ENCODE data around the gene IPO11. TPM values are rescaled to one million over a fixed set of nuclear protein-coding genes. Genes with fewer than 3 reads are reported as not detected.

IPO11 gene
- total RNA-seq, 1 donor from 2014 or later: 11.8 TPM

DNA sequence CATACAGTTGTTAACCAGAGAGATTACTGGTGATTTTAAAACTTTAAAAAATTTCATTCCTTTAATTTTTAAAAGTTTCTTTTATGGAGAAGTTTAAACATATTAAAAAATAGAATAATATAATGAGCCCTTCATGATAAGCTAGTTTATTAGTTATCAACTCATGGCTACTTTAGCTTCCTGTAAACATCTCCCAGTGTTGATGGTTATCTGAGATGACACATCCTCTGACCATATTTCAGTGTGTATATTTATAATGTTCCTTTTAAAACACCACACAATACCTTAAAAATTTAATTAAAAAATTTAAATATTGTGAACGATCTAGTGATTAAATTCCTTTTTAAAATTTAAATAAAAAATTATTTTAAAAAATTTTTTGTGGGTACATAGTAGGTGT lies 74.1 kb downstream of the IPO11 start:
- Histone ChIP-seq H3K27ac (no peak overlapping the region), H3K4me3 (no peak overlapping the region), H3K9me3 (no peaks in the 10 kb centered on the region), H3K27me3 (no peaks in the 10 kb centered on the region), H3K36me3 (peaks cover 16 to 32% of the 10 kb centered on the region in 2 donors), H3K4me1 (no peaks in the 10 kb centered on the region)
- DNase-seq (ENCODE audit: low spot score in 2 of 2): no peak
- TF ChIP-seq, protein P1, sequence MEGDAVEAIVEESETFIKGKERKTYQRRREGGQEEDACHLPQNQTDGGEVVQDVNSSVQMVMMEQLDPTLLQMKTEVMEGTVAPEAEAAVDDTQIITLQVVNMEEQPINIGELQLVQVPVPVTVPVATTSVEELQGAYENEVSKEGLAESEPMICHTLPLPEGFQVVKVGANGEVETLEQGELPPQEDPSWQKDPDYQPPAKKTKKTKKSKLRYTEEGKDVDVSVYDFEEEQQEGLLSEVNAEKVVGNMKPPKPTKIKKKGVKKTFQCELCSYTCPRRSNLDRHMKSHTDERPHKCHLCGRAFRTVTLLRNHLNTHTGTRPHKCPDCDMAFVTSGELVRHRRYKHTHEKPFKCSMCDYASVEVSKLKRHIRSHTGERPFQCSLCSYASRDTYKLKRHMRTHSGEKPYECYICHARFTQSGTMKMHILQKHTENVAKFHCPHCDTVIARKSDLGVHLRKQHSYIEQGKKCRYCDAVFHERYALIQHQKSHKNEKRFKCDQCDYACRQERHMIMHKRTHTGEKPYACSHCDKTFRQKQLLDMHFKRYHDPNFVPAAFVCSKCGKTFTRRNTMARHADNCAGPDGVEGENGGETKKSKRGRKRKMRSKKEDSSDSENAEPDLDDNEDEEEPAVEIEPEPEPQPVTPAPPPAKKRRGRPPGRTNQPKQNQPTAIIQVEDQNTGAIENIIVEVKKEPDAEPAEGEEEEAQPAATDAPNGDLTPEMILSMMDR (IDR thresholded peaks at IDR 0.05): no peak
- intact Hi-C loops (cut with DNase I): no loop called here

DNA sequence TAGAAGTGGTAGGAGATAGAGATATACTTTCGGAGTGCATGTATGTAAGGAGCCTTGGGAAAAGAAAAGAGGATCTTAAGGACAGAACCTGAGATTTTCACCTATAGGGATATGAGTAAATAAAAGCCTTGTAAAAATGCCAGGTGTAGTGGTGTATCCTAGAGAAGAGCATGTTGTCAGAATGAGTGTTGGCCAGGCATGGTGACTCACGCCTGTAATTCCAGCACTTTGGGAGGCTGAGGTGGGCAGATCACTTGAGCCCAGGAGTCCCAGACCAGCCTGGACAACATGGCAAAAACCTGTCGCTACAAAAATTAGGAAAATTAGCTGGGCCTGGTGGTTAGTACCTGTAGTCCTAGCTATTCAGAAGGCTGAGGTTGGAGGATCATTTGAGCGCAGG lies 76.0 kb downstream of the IPO11 start:
- TF ChIP-seq, protein P1 (IDR thresholded peaks at IDR 0.05): no peak
- intact Hi-C loops (cut with DNase I): no loop called here
- H3K27me3 ChIP-seq: no peaks in the 10 kb centered on the region
- H3K9me3 ChIP-seq: no peaks in the 10 kb centered on the region
- DNase-seq (ENCODE audit: low spot score in 2 of 2): no peak
- peaks cover 20 to 28% of the 10 kb centered on the region in 2 donors for H3K36me3 ChIP-seq
- no peaks in the 10 kb centered on the region for H3K4me1 ChIP-seq
- H3K27ac ChIP-seq: no peak overlapping the region
- H3K4me3 ChIP-seq: no peak overlapping the region

DNA sequence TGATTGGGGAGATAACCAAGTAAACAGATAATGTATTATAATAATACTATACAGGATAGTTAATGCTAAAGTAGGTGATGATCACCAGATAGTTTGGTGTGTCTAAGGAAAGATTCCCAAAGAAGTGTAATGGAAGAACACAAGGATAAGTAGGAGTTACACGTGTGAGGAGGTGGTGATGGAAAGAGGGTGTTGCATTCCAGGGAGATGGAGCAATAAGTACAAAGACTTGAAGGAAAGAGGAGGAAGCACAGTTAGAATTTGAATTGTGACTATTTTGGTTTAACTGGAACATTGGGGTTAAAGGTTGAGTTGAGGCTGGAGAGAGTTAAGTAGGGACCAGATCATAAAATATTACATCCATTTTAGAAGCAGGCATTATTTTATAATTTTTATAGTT lies 76.9 kb downstream of the IPO11 start:
- Histone ChIP-seq H3K4me1 (no peaks in the 10 kb centered on the region), H3K9me3 (no peaks in the 10 kb centered on the region), H3K36me3 (peaks cover 20 to 30% of the 10 kb centered on the region in 2 donors), H3K27me3 (no peaks in the 10 kb centered on the region), H3K4me3 (no peak overlapping the region), H3K27ac (no peak overlapping the region)
- DNase-seq (ENCODE audit: low spot score in 2 of 2): no peak
- TF ChIP-seq, protein P1 (IDR thresholded peaks at IDR 0.05): no peak
- intact Hi-C loops (cut with DNase I): no loop called here

DNA sequence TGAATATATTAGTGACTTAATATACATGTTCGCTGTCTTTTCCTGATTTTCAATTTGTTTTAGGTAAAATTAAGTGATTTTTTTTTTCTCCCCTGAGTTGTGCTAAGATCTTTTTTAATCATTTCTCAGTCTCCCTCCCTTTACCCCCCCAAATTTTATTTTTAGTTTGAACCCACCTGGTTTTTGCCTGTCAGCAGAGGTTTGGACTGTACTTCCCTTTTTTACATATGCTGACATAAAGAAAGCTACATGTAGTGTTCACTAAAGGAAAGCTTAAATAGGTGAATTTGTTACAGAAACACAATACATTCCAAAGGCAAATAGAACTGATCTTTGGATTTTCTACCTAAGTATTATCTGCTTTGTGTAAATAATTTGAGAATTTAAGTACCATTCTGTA lies 82.2 kb downstream of the IPO11 start:
- DNase-seq (ENCODE audit: low spot score in 2 of 2): no peak
- Histone ChIP-seq H3K36me3 (peaks cover 9 to 27% of the 10 kb centered on the region in 2 donors), H3K4me1 (no peaks in the 10 kb centered on the region), H3K27ac (no peak overlapping the region), H3K9me3 (no peaks in the 10 kb centered on the region), H3K27me3 (no peaks in the 10 kb centered on the region), H3K4me3 (no peak overlapping the region)
- TF ChIP-seq, protein P1 (IDR thresholded peaks at IDR 0.05): no peak
- intact Hi-C loops (cut with DNase I): no loop called here

DNA sequence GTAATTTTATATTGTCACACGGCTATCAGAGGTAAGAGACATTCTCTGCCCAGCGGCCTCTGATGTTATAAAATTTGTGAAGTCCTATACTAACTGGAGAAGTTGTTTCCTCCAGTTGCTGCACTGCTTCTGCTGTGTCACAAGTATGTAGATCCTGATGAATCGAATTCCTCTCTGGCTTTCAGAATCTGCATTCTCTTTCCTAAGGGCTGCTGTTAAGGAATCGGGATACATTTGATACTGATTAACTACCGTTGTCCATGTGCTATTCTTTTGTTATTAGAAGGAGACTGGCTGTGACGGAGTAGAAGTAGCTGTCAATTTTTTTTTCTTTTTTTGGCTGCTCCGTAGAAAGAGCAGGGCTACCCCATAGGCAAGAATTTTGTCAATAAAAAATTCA lies 84.3 kb downstream of the IPO11 start:
- H3K4me3 ChIP-seq: no peak overlapping the region
- no peaks in the 10 kb centered on the region for H3K9me3 ChIP-seq
- no peaks in the 10 kb centered on the region for H3K27me3 ChIP-seq
- intact Hi-C loops (cut with DNase I): no loop called here
- H3K27ac ChIP-seq: no peak overlapping the region
- H3K4me1 ChIP-seq: no peaks in the 10 kb centered on the region
- H3K36me3 ChIP-seq: peaks cover 2 to 24% of the 10 kb centered on the region in 2 donors
- no peak for DNase-seq (ENCODE audit: low spot score in 2 of 2)
- TF ChIP-seq, protein P1 (IDR thresholded peaks at IDR 0.05): no peak

DNA sequence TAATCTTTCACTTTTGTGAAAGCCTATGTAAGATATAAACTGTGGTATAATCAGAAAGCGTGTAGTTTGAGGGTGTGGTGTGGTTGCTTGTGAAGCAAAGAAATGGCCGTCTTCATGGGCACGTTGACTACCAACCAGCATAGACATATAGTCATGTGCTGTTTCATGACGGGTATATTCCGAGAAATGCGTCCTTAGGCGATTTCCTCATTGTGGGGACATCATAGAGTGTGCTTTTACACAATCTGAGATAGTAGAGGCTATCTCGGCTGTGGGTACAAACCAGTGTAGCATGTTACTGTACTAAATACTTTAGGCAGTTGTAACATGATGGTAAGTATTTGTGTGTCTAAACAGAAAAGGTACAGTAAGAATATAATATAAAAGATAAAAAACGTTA lies 86.4 kb downstream of the IPO11 start:
- intact Hi-C loops (cut with DNase I): no loop called here
- DNase-seq (ENCODE audit: low spot score in 2 of 2): no peak
- Histone ChIP-seq H3K9me3 (no peaks in the 10 kb centered on the region), H3K27me3 (no peaks in the 10 kb centered on the region), H3K4me3 (no peak overlapping the region), H3K36me3 (peaks cover 0 to 22% of the 10 kb centered on the region in 2 donors), H3K27ac (no peak overlapping the region), H3K4me1 (no peaks in the 10 kb centered on the region)
- TF ChIP-seq, protein P1 (IDR thresholded peaks at IDR 0.05): no peak
